Measurements from ENCODE around the gene ASAP2. TPM values are rescaled to one million over a fixed set of nuclear protein-coding genes. Genes with fewer than 3 reads are reported as not detected.

ASAP2 gene
- total RNA-seq, 2 donors from 2014 or later = 63.8 to 71.0 TPM

Other genes starting within 250 kb of the ASAP2 start
- 10 to 100 TPM; 67.0 to 73.8 TPM for gene MBOAT2, start 203.1 kb upstream of the ASAP2 start, total RNA-seq
- gene ITGB1BP1, start 216.7 kb downstream of the ASAP2 start, total RNA-seq = 10 to 100 TPM; 43.1 to 51.3 TPM
- gene CPSF3, start 216.8 kb downstream of the ASAP2 start, total RNA-seq = 10 to 100 TPM; 17.7 to 20.0 TPM